DMS 273 treated with DMSO at 0.1 percent for 48 hours (cell line): ENCODE data around the gene SPDYE17.
"Not testable (repeated sequence)": the region's sequence is repeated elsewhere in the genome, so short reads cannot be mapped to it uniquely, and the experiment has no call there.

Experiments
- DNase-seq: peaks from one replicate; lab custom pipeline; 2025; lab: John Stamatoyannopoulos, UW

Gene SPDYE17

DNA sequence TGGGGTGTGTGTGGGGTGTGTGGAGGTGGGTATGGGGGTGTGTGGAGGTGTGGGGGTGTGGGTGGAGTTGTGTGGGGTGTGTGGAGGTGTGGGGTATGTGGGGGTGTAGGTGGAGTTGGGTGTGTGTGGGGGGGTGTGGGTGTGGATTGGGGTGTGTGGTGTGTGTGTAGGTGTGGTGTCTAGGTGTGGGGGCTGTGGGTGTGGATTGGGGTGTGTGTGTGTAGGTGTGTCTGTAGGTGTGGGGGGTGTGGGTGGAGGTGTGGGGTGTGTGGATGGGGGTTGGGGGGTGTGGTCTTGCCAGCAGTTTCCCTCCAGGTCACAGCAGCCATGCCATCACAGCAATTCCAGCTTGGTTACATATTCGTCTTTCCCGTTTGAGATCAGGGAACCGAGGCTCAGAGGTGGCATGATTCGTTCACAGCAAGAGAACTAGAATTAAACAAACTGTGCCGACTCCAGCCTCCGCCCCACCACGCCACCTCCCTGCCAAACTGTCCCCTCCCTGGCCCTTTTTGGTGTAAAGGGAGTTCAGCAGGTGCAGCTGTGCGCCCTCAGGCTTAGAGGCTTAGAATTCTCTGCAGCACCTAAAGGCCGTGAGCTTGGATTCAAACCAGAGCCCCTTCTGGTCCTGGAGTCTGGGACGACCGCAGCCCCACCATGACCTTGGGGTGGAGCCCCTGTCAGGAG lies 33.3 kb downstream of the SPDYE17 start:
- DNase-seq = not testable (repeated sequence)

DNA sequence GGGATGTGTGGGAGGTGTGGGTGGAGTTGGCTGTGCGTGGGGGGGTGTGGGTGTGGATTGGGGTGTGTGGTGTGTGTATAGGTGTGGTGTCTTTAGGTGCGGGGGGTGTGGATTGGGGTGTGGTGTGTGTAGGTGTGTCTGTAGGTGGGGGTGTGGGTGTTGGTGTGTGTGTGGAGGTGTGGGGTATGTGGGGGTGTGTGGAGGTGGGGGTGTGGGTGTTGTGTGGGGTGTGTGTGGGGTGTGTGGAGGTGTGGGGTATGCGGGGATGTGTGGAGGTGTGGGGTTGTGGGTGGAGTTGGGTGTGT lies 33.9 kb downstream of the SPDYE17 start:
- DNase-seq = no peak

DNA sequence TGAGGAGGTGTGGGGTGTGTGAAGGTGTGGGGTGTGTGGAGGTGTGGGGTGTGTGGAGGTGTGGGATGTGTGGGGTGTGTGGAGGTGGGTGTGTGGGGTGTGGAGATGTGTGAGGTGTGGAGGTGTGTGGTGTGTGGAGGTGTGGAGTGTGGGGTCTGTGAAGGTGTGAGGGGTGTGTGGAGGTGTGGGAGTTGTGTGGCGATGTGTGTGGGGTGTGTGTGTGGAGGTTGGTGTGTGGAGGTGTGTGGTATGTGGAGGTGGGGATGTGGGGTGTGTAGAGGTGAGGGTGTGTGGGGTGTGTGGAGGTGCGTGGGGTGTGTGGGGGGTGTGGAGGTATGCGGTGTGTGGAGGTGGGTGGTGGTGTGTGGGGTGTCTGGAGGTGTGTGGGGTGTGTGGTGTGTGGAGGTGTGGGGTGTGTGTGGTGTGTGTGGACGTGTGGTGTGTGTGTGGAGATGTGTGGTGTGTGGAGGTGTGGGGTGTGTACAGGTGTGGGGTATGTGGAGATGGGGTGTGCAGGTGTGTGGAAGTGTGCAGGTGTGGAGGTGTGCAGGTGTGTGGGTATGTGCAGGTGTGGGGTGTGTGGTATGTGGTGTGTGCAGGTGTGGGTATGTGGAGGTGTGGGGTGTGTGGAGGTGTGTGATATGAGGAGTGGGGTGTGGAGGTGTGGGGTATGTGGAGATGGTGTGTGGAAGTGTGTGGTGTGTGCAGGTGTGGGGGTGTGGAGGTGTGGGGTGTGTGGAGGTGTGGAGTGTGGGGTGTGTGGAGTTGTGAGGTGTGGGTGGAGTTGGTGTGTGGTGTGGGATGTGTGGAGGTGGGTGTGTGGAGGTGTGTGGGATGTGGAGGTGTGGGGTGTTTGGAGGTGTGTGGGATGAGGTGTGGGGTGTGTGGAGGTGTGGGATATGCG lies 34.5 kb downstream of the SPDYE17 start:
- DNase-seq = no peak

DNA sequence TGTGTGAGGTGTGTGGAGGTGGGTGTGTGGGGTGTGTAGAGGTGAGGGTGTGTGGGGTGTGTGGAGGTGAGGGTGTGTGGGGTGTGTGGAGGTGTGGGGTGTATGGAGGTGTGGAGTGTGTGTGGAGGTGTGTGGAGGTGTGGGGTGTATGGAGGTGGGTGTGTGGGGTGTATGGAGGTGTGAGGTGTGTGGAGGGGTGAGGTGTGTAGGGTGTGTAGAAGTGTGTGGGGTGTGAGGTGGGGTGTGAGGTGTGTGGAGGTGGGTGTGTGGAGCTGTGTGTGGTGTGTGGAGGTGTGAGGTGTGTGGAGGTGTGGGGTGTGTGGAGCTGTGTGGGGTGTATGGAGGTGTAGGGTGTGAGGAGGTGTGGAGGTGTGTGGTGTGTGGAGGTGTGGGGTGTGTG lies 35.2 kb downstream of the SPDYE17 start:
- DNase-seq = not testable (repeated sequence)

DNA sequence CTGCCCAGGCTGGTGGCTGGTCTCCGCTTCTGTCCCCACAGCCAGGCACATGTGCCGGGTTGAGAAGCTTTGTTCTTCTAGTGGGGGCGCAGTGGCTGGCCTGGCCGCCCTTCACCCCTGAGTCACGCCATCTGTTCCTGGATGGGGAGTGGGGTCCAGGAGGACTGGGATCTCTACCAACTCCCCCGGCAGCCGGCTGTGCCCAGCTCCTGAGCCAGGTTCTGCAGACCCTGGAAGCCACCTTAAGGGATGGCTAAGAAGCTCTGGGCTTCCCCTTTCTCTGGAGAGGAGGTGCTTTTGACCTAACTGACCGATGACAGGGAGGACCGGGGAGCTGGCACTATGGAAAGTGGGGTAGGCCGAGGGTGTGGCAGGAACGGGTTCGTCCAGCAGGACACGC lies 37.9 kb downstream of the SPDYE17 start:
- DNase-seq = not testable (repeated sequence)

DNA sequence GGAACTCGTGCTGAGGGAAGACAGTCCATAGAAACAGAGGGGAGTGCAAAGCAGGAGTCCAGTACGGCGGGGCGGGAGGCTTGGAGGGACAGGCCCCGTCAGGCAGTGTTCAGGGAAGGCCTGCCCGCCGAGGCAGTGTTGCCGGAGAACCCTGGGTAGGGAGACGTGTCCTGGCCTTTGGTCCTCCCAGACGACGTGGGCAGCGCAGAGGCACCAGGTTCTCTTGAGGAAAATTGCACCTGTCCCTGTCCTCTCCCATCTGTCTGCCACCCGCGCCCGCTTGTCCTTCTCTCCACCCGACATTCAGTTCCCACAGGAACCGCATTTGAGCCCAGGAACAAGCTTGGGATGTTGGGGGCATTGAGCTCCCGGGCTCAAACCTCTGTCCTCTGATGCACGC lies 38.3 kb downstream of the SPDYE17 start:
- DNase-seq = not testable (repeated sequence)

DNA sequence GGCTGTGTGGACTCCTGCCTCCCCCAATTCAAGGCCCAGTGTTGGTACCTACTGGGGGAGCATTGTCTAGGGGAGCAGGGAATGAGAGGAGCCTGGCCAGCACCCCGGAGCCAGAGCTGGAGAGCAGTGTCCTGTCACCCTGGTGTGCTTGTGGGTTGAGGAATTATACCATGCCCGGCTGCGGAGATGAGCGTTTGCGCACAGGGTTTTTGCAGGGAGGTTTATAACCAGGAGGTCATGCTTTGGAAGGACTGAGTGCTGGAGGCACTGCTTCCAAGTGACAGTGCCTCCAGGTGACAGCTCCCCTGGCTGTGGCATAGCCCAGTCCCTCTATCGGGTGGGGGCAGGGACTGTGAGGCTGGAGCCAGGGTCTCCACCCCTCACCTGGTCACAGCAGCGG lies 39.3 kb downstream of the SPDYE17 start:
- DNase-seq = not testable (repeated sequence)

DNA sequence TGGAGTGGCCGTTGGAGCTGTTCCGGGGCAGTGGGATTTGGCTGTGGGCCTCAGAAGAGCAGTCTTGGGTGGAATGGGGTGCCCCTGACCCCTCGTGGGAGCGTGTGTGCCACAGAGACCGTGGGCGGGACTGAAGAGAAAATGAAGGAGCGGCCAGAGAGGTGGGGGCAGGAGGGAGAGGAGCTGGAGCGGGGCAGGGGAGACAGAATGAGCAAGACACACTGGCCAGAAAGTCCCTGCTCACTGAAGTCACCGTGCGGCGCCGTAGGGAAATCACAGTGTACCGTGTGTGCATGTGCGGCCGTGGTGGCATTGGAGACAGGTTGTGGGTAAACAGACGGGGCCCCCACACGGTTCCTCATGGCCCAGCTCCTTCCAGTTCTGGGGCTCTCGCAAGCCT lies 40.0 kb downstream of the SPDYE17 start:
- DNase-seq = not testable (repeated sequence)

DNA sequence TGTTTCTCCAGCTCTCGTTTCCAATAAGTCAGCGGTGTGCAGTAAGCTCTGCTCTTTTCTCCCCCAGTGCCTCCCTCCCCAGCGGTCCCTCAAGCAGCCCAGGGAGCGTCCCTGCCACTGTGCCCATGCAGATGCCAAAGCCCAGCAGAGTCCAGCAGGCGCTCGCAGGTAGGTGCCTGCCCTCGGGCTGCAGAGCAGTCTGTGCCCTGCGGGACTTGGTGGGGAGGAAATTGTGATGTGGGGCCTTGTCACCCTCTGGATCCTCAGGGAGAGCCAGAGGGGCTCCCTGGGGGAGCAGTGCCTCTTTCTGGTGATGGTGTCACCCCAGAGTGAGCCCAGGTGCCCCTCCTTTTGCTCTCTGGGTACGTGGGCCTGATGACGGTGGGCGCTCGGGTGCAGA lies 42.0 kb downstream of the SPDYE17 start:
- not testable (repeated sequence) for DNase-seq

DNA sequence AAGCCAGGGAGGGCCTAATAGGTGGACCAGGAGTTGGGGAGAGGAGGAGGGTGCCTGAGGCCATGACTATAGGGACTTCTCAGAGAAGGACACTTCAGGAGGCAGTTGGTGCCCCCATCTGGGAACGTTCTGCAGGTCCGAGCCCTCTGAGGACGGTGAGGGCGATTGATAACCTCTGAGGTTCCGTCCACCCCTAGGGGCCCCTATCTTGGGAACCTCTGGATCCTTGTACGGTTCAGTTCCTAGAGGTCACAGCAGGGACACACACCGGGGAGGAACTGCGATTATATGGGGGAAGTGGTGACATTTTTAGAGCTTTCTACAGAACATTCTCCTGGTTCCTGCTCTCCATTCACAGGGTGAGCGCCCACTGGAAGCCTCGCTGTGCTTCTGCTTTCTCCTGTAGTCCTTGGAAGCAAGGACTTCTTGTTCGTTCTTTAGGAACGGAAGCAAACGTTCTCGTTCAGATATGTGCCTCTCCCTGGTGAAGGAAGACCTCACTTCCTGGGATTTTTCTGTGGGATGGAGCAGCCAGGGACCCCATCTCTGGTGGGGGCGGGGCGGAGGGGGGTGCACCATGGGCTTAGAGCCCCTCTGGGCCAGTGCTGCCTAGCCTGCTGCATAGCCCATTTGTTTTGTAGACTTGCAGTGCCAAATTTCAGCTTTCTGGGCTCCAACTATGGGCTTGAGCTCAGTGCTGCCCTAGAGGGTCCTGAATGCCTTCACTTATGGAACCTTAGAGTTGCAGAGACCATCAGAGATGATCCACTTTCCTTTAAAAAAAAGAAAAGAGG lies 46.0 kb downstream of the SPDYE17 start:
- DNase-seq = not testable (repeated sequence)

DNA sequence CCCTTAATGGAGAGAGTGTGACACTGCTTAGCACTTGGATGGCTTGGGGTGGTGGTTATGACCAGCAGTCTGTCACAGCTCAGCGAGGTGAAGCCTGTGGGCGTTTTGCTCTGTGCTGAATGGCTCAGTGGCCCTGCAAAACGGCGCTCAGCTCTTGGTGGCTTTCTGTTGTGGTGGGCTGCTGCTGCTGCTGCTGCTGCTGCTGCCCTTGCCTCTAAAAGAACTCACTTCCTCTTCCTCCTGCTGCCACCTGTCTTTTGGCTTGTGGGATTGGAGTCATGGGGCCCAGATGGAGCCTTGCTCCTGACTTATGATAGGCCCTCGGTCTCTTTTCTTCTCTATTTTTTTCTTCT lies 47.4 kb downstream of the SPDYE17 start:
- not testable (repeated sequence) for DNase-seq

DNA sequence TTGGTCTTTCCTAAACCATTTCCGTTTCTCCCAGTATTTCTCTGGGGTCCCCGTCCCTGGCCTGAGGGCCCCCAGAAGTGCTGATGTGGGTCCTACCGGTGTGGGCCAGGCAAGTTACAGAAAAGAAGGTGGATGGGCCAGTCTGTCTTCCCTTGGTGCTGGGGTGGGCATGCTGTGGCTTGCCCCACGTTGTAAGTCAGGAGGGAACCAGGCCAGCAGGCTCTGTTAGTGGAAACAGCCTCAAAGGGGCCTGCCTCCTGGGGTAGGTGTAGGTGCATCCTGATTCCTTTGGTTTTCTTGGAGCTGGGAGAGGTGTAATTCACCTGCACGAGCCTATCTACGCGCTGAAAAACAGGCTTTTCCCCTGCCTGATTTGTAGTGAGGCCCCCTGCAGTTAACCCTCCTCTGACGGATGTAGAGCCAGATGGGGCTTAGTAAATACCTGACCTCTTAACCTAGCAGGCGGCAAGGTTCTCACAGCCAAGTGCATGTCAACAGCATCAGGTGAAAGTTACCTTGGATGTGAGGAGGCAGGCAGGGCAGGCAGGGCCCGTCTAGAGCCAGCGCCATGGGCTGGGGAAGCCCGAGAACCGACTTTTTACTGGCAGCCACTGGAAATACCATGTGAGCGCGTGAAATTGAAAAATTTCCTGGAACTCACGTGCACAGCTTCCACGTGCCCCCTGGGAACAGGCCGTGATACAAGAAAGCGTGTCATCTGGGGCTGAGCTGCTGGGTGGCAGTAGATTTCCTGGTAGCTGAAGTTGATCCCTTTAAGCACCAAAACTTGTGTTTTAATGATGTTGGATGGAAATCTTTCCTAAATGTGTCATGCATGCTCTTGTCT lies 48.0 kb downstream of the SPDYE17 start:
- not testable (repeated sequence) for DNase-seq

DNA sequence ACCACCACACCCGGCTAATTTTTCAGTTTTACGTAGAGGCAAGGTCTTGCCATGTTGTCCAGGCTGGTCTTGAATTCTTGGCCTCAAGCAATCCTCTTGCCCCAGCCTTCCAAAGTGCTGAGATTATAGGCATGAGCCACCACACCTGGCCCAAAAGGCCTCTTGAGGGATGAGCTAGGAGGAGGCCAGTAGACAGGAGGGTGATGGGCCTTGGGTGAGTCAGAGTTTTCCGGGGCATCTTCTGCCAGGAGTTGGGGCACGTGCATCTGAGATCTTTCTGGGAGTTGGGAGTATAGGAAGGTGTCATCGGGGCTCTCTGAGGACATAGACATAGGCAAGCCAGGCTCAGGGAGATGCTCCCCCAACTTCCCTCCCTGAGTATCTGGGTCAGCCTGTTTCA lies 48.8 kb downstream of the SPDYE17 start:
- DNase-seq = not testable (repeated sequence)

DNA sequence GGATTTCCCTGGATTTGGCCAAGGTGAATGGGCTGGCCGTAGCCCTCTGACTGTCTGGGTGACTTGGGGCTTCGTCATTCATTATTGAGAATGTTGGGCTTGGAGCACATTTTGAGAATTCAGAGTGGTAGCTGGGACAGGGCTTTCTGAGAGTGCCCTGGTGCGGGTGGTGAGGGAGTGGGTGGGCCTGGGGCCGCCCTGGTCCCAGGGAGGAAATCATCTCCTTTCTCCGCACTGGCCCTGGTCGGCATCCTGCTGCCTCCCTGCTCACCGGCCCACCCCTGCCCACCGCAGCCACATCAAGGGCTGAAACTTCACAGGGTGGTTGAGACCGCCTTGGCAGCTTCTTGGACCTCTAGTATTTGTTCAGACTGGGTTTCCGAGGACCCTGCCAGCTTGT lies 49.7 kb downstream of the SPDYE17 start:
- not testable (repeated sequence) for DNase-seq

DNA sequence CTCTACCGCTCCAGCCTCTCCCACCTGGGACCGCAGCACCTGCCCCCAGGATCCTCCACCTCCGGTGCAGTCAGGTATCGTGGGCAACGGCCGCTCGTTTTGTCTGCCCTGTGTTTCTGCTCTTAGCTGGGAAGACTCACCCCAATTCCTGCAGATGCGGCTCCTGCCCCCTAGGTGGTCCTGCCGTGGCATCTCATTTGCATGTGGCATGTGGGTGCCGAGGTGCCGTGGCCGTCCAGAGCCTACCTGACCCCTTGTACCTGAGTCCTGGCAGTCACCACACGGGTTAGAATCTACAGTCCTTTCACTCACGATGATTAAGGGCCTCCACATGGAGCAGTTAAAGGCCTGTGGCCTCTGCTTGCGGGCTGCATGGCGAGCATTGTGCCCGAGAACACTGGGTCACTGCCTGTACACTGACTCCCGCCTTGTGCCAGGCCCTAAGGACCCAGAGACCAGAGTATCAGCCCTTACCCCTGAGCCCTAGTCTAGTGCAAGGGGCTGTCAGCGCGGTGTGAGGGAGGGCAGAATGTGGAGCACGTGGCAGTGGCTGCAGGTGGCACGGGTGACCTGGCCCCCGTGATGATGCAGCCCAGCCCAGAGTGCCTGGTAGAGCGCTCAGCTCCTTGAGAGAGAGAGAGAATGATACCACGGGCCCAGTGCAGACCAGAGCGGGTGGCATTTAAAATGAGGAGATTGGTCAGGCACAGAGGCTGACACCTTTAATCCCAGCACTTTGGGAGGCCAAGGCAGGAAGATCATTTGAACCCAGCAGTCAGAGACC lies 50.8 kb downstream of the SPDYE17 start:
- not testable (repeated sequence) for DNase-seq

DNA sequence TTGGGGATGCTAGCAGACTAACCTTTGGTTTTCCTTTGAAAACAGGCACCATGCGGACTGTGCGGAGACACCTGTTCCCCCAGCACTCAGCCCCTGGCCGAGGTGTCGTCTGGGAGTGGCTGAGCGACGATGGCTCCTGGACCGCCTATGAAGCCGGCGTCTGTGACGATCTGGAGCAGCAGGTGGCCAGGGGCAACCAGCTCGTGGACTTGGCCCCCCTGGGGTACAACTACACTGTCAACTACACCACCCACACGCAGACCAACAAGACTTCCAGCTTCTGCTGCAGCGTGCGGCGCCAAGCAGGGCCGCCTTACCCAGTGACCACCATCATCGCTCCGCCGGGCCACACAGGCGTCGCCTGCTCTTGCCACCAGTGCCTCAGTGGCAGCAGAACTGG lies 51.6 kb downstream of the SPDYE17 start:
- DNase-seq = not testable (repeated sequence)

DNA sequence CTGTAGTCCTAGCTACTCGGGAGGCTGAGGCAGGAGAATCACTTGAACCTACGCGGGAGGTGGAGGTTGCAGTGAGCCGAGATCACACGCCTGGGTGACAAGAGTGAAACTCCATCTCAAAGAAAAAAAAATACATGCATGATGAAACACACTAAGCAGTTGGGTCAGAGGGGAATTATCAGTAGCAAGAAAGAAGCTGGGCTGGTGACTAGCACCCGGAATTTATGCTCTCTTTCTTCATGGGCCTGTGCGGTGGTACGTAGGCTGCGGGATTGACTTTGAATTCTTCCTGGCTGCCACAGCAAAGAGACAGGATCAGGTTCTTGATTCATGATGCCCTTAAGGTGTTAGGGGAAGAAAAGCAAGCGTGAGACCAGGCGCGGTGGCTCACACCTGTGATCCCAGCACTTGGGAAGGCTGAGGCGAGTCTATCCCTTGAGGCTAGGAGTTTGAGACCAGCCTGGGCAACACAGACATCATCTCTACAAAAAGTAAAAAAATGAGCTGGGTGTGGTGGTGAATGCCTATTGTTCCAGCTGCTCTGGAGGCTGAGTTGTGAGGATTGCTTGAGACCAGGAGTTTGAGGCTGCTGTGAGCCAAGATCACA lies 54.3 kb downstream of the SPDYE17 start:
- DNase-seq = not testable (repeated sequence)

DNA sequence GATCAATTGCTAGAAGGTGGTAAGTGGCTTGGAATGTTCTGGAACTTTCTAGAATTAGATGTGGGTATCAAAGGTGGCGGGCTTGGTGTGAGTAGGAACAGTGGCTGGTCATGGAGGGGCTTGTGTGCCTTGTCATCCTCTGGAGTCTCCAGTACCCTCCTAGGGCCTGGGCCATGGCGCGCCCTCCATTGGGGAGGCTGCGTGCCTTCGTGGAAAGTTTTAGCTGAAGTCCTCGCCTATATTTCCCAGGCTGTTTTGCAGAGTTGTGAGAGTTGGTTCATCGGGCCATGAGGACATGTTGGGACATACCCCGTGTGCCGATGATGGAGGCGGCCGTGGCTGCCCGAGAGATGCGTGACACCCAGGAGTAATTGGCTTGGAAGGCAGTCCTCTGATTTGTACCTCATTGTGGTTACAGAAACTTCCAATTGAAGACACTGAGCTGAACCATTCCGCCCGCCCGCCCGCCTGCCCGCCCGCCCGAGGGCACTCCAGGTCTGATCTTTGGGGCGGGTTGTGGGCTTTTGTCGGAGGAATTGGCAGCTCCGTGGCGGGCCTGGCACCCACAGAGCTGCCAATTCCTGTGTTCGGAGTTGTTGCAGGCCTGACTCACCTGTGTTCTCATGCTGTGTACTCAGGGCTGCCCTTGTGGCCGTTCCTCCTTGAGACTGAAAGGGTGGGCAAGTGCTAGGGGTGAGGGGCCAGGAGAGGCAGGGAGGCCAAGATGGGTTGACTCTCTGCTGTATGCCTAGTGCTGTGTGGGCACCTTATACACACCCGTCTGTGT lies 57.2 kb downstream of the SPDYE17 start:
- DNase-seq = not testable (repeated sequence)

DNA sequence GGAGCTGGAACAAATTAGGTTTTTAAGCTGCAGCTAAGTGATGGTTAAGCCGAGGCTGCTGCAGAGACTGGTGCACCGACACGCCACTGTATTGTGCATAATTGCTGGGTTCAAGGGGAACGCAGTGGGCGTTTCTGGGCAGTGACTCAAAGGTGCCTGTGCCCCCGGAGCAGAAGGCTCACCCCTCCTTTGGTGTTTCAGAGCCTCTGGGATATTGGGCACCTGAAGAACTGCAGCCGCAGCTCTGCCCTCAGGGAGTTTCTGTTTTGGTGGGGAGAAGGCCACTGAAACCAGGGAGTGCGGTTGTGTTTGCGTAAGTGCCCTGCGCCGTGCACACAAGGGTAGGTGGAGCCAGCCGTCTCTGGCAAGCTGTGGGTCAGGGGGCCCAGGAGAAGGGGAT lies 57.8 kb downstream of the SPDYE17 start:
- not testable (repeated sequence) for DNase-seq

DNA sequence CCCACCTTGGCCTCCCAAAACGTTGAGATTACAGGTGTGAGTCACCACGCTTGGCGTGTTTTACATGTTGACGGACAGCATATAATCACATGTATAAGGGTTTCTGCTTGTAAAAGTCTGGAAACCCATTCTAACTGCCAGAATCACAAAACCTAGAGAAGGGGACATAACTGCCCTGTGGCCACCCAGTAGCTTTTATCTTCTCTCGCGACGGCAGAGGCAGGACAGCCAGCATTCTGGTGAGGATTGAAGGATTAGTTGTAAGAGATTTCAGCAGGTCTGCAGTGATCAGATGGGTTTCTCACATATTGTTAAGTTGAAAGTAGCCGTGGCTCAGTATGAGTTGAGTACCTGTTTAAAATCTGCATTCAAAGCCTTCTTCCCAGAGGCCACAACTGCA lies 59.8 kb downstream of the SPDYE17 start:
- DNase-seq = not testable (repeated sequence)
